Stimulated activated CD4-positive, alpha-beta T cell treated with anti-CD3 and anti-CD28 coated beads, Interleukin-1b, Interleukin-23, amount 100 ng/mL, for 48 hours (primary cell): Measurements from ENCODE around the gene CDIP1.
A peak's percentile ranks its signal among the peaks of the same experiment; 100 is the strongest.

Source experiments
- DNase-seq: peaks from one replicate; pipeline ENCODE4 v3.0.0-alpha.2; 2020

CDIP1 gene

DNA sequence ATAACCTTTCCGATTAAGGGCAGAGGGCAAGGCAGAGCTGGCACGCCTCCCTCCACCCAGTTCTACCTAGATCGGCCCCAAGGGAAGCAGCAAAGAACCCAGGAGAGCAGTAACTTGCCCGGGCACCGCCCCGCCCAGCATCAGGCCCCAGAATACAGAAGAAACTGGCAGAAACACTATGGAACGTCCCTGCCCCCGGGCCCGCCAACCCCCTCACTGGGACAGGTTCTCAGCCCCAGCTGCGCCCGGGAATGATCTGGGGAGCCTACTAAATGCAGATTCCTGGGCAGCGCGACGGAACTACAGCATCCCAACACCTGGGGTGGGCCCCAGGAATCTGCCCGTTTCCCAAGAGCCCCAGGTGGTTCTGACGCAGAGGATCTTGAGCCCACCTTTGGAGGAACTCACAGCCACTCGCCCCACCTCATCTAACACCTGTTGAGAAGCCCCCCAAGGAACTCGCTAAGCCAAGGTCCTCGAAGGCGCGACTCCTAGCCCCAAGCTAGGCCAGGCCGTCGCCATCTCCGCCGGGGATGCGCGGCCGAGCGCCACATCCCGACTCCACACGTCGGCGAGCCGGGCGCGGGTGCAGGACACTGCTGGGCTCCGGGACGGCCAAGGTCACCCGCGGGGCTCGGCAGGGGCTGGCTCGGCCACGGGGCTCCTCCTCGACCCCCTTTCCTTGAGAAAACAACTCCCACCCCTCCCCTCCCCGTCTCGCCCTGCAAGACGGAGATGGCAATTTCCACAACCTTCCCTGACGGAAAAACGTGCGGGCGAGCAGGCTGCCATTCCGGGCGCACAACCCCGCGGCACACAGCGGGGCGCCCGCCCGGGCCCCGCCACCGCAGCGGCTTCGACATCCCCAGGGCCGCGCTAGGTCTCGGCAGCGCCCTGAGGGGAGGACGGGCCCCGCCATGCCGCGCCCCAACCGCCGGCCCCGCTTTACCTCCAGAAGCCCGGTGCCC is 913 bp downstream of the CDIP1 start:
- DNase-seq, result peak; percentile 20

DNA sequence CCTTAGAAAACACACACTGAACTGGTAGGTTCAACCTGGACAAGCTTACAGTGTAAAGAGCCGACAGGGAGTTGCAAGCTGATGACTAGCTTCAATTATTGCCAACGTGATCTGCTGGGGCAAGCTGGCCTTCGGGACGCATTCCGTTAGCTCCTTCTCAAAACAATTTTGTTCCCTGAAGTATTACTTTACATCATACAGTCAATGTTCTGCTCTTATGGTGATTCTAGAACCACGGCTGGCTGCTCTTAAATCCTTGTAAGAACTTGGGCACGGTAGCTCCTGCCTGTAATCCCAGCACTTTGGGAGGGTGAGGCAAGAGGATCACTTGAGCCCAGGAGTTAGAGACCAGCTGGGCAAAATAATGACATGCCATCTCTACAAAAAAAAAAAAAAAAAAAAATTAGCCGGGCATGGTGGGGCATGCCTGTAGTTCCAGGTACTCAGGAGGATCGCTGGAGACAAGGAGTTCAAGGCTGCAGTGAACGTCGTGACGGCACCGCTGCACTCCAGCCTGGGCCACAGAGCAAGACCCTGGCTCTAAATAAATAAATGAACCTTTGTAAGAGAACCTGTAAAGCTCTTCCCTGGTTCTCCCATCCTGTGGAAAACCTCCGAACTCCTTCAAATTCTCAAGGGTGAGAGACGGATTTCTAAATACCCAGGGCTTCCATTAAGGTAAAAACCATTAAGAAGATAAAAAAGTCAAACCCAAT is 2.0 kb downstream of the CDIP1 start:
- no peak for DNase-seq

DNA sequence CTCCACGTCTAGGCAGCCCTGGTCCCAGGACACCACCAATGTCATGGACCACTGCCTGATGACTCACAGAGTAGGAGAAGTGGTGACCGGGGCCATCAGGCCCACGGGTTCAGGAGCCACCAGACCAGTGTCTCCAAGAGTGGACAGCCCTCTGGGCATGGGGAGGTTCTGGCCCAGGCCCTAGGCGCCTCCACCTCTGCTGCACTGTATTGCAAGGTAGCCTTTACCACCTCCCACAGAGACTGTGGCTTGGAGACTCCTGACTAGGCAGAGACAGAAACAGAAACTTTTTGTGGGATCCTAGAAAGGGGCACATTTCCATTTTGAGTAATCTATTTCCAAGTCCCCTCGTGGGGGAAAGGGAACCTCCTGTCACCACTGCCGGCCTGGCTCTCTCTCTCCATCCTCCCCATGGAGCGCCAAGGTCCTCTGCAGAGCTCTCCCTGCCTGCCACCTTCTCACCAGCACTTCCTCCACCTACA is 2.9 kb downstream of the CDIP1 start:
- DNase-seq, result peak; percentile 22

DNA sequence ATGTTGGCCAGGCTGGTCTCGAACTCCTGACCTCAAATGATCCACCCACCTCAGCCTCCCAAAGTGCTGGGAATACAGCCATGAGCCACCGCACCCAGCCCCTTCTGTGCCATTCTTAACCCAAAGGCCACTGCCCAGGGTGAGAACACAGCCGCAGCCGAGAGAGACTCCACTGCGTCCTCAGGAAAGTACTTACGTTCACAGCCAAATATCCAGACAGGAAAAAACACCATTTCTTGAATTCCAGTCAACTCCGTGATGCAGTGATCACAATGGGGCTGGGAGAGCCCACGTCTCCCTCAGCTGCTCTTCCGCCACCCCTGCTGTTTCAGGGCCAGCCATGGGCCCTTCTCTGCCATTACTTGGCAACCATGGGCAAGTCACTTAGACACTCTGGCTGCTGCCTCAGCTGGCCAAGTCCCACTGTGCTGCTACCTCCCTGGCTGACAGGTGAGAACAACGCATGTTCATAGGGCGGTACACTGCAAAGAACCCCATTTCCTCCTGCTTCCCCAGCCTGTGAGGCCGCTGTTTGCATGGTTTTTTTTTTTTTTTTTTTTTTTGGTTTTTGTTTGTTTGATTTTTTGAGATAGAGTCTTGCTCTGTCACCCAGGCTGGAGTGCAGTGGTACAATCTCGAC is 4.3 kb downstream of the CDIP1 start:
- no peak for DNase-seq

DNA sequence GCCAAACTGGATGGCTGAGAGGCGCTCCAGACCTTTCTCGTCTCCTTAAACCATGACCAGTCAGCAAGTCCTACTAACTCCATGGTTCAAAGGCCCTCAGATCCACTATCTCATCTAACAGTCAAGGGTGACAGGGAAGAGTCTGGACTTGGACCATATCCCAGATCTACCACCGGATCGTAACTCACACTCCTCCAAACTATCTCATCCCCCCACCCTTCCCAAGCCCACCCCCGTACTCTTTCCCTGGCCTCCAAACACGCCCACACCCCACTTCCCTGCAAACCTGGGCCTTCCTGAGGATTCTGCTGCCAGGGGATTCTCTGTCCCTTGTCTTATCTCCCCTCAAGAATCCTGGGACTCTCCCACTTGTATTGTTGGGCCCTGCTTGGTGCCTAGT is 5.1 kb downstream of the CDIP1 start:
- no peak for DNase-seq

DNA sequence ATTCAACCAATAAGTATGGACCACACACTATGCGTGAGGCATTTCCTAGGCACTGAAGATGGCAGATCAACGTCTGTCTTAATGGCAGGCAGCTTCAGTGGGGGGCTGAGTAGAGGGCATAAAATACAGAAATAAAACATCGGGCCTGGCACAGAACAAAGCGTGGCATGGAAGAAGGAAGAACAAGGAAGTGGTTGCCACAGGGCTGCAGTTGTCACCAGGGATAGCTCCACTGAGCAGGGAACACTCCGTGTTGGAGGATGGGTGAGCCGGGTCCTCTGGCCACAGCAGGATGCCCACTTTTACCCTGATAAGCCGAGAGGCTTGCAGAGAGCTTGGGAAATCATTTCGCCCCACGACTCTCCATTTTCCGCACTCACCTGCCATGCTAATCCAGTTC is 6.3 kb downstream of the CDIP1 start:
- no peak for DNase-seq

DNA sequence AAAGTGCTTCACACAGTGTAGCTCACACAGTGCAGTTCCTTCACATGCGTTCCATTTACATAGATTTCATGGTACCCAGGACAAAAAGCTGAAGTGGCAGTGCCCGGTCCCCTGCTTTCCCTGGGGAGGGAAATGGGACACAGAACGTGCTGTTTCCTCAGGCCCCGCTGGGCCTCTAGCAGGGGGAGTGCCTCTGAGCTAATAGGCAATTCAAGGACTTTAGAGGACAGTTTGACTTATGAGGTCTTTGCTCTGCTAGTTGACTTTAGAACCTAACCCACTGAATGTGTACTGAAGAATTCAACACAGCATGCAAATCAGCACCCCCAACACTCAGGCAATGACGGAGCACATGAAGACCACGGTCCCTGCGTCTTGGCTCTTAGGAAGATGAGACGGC is 6.8 kb downstream of the CDIP1 start:
- DNase-seq, result no peak

DNA sequence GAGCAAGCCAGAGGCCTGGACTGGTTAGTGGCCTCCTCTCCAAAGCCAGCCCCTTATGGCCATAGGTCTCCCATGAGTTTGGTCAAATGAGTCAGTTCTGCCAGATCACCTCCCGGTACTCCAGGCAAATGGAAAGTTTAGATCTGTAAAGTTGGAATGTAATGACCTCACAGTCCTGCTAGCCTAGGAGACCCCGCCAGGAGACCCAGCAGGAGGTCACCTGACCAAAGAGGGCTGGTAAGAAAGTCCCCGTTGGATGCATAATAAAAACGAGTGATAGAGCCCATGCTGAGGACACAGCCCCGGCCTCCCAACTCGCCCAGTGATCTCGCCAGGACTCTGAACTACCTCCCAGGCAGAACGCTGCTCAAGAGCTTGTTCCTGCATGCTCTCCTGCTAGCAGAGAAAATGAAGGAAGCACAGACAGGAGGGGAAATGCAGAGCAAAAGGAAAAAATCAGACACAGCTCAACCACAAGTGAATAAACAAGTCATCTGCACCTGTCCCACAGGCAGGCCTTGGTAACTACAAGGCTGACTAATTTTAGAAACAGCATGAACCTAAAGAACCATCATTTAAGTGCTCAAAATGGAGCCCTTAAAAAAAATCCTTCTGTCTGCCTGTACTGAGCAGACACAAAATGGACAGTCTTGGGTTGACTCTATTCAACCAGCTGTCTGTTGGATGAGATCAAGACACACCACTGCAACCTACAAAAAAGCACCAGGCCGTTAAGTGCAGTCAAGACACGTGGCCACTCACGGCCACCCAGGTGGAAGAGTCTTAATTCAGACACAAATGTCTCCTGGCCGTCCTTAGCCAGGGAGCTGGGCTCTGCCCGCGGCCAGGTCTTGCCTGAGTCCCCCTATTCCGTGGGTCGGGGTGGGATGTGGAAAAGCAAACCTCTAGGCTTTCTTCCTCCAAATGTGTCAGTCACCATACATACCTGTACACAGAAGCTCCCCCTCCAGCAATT is 9.2 kb downstream of the CDIP1 start:
- peak; percentile 38 for DNase-seq

DNA sequence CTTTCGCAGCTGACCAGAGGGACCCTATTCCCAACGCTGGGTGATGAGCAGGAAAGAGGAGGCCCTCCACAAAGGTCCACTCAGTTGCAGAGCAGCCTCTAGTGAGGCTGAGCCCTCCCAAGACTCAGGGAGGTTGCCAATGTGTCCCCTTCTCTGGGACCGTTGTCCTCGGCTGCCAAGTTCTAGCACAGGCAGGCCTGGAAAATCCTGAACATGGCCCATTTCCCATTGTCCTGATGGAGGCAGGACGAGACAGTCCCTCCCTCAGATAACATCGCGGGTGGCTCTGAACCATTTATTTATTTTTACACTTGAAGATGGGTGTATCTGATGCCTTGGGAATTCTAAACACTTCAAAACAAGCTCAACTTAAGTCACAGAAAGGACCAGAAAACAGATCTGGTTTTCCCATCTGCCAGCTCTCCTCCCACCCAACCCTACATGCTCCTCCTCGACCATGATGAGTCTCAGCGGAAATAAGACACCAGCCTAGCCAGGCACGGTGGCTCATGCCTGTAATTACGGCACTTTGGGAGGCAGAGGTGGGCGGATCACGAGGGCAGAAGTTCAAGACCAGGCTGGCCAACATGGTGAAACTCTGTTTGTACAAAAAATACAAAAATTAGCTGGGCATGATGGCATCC is 12.8 kb downstream of the CDIP1 start:
- DNase-seq, result no peak

DNA sequence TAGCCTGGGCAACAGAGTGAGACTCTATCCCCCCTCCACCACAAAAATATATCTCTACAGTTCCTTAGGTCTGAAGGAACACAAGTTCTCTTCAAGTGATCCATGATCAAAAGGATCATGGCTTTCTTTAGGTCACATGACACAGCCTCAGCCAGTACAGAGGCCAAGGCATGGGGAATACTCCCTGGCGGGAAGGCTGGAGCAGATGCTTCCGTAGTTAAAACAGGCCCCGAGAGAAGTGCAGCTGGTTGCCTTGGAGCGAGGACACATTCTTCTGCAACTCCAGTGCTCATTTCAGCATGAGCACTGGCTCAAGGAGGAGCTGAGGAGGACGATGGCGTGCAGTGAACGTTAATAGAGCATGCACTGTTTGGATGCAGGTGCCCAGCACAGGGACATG is 13.5 kb downstream of the CDIP1 start:
- DNase-seq, result no peak

DNA sequence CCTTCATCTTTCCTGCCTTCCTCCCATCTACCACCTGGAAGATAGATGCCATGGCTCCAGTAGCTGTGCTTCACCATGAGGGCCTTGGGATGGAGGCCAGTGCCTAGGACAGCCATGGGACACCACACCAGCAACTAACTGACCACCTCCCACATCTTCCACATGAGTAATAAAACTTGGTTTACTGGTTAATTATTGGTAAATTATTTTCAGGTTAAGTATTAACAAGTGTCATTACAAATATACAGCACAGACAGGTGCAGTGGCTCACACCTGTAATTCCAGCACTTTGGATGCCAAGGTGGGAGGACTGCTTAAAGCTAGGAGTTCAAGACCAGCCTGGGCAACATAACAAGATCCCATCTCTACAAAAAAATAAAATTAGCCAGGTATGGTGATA is 14.0 kb downstream of the CDIP1 start:
- no peak for DNase-seq

DNA sequence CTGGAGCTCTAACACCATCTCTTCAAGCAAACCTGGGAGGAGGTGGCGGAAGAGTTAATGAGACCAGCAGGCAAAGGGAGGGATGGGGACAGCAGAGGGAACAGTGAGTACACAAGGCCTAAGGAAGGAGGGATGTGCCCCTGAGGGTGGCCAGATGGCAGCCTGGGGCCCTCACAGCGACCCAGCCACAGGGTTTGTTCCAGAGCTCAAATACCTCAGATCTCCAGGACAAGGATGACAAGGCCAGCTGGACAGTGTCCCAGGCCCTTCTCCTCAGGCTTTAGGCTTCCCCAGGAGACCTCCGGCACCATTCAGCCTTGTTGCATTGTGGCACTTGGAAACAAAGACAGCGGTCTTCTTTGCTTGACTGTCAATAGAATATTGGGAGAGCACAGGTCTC is 14.9 kb downstream of the CDIP1 start:
- DNase-seq, result no peak

DNA sequence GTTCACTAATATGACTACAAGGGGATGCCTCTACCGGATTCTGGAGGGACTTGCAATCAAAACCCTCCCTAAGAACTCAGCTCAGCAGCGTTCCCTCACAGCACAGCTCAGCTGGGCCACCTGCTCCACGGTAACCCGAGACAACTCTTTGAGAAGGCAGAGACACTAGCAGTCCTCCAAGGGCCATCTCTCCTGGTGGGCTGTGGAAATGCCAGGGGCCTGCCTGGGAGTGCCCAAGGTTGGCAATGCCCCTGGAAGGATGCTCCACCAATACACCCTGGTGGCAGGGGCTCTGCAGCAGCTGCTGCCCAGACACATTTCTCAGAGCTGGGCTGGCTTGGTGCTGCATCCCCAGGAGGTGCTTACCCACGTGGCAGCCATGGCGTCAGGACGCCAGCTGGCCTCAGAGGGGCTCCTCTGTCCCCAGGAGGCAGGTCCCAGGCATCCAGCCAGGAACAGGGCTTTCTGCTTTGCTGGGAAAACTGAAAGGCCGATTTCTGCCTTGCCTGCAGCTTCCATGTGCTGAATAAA is 16.5 kb downstream of the CDIP1 start:
- no peak for DNase-seq

DNA sequence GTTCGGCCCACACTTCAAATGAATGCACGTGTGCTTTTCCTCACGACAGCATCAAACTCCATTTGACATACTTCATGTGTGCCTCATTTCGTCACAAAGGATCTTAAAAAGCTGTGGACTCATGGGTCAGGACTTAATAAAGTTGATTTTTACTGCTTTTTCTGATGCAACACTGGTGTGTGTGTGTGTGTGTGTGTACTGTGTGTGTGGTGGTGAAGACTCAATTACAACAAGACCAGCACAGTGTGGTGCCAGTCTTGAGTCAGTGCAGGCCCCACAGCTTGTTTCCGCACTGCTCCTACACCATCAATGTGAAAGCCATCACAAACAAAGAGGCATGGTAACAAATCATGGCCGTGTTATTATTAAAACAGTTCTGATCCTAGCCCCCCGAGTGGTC is 17.7 kb downstream of the CDIP1 start:
- no peak for DNase-seq

DNA sequence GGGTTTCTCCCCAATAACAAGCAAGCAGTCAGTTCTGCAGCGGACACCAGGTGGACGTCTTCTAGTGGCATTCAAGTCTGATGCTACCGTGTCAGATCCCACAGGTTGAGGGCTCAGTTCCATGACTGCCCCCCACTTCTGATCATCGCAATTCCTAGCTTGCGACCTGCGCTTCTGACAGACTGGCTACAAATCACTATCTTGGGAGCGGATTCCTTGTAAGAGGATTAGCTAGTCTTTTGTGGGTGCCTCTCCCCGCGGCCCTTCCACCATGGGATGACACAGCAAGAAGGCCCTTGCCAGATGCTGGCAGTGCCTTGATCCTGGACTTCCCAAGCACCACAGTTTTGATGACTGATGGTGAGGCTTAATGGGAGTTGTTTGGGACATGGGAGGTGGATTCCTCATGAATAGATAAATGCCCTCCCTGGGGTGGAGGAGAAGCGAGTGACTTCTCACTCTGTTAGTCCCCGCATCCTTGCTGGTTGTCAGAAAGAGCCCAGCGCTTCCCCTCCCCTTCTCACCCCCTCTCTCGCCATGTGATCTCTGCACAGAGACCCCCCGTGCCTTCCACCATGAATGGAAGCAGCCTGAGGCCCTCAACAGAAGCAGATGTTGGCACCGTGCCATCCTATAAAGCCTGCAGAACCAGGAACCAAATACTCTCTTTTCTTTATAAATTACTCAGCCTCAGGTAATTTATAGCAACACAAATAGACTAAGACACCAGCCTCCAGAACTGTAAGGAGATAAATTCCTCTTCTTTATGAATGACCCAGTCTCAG is 19.1 kb downstream of the CDIP1 start:
- DNase-seq, result no peak

DNA sequence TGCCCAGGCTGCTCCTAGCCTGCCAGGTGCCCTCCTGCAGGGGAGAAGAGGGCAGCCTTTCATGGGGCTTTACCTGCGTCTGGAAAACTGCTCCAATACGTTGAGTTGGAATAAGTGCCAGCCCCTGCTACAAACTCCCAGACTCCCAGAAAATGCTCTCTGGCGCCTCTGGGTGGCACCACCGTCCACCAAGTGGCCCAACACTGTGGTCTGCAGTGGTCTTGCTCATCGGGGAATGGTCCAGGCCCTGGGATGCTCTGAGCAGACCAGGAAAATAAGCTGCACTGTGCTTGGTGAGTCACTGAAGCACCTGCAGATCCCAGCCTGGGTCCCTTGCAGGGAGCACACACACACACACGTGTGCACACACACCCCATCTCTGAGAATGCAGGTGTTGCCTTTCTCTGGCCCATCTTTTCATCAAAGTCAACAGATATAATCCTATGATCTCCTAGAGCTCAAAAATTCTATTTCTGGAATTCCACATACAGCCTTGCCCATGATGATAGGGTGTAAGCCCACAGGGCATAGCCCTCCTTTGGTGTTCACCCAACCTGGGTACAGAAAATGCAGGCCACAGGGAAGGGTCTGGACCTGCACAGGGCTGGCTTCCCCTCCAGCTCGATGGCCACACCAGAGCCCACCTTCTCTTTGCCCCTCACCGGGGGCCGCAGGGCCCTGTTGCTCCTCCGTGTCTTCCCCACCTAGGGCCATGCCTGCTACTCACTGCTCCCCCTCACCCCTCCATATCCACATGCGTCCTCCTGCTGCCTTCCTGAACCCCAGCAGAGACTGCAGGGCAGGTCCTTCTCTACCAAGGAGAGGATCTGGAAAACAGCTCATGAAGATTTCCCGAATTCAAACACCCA is 20.5 kb downstream of the CDIP1 start:
- no peak for DNase-seq

DNA sequence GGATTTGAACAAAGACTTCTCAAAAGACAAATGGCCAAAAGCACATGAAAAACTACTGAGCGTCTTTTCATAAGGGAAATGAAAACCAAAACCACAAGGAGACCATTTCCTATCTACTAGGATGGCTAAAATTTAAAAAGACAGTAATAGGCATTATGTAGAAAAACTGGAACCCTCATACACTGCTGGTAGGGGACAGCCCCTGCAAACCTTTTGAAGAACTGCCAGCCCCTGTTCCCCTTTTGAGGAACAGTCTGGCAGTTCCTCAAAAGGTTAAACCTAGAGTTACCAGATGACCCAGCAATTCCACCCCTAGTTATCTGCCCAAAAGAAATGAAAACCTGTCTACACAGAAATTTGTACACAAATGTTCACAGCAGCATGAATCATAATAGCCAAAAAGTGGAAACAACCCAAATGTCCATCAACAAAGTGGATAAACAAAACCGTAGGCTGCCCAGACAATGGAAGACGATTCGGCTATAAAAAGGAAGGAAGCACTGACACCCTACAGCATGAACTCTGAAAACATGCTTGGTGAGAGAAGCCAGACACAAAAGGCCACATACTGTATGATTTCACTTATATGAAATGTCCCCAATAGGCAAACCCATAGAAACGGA is 22.9 kb downstream of the CDIP1 start:
- DNase-seq, result no peak

DNA sequence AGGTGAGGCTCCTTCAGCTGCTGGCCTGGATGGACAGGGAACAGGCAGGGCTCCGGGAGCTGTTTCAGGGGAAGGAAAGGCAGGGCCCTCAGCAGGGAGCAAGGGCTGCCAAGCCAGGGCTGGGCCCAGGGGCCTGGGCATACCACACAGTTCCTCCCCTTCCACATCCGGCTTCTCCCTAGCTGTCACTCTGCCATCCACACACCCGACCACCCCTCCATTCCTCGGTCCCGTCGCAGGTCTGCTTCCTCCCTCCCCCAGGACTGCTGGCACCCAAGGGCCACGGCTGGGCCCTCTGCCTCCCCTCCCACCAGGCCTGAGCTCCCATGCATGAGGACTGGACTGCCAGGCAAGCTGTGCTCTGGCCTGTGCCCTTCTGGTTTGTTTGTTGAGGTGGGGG is 24.0 kb downstream of the CDIP1 start:
- DNase-seq, result no peak

DNA sequence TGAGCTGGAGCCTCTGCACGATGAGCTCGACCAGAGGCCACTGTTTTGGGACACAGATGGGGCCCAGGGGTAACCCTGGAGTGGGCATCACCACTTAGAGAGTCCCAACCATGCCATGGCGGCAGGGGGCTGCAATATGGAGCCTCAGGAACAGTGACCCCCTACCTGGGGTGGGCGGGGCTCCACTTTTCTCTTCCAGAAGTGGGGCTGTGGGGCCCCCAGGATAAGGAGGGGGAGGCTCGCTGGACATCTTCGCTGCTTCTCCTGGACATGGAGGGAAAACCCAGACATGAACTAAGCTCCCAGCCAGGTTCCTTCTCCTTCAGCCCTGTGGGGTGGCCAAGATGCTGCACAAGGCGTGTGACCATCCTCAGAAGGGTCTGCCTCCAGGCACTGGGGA is 24.7 kb downstream of the CDIP1 start:
- DNase-seq, result no peak
